ENCODE measurements around the gene MAD2L2. TPM values are rescaled to one million over a fixed set of nuclear protein-coding genes. Genes with fewer than 3 reads are reported as not detected.

MAD2L2 gene
- polyA plus RNA-seq, 1 donor from 2014 or later, result 49.1 TPM

DNA sequence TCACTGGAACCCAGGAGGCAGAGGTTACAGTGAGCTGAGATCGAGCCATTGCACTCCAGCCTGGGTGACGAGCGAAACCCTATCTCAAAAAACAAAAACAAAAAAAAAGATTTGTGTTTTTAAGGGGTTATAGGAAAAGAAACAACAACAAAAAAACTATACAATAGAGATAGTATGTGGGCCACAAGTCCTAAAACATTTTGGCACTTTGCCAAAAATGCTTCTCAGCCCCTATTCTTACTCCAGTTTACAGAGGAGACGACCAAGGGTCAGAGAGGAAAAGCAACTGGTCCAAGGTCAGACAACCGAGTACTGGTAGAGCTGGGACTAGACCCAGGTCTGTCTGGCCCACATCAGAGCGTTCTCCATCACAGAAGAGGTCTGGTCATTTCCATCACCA, 23.3 kb downstream of the MAD2L2 start:
- Mint-ChIP-seq H3K4me3 (peak overlapping the region in 1 of 4 donors; percentile 57), H3K36me3 (peaks cover 7% of the 10 kb centered on the region), H3K27me3 (no peaks in the 10 kb centered on the region), H3K4me1 (peaks cover 0 to 8% (median 4%) of the 10 kb centered on the region in 3 donors), H3K9me3 (no peaks in the 10 kb centered on the region), H3K27ac (no peak overlapping the region)

DNA sequence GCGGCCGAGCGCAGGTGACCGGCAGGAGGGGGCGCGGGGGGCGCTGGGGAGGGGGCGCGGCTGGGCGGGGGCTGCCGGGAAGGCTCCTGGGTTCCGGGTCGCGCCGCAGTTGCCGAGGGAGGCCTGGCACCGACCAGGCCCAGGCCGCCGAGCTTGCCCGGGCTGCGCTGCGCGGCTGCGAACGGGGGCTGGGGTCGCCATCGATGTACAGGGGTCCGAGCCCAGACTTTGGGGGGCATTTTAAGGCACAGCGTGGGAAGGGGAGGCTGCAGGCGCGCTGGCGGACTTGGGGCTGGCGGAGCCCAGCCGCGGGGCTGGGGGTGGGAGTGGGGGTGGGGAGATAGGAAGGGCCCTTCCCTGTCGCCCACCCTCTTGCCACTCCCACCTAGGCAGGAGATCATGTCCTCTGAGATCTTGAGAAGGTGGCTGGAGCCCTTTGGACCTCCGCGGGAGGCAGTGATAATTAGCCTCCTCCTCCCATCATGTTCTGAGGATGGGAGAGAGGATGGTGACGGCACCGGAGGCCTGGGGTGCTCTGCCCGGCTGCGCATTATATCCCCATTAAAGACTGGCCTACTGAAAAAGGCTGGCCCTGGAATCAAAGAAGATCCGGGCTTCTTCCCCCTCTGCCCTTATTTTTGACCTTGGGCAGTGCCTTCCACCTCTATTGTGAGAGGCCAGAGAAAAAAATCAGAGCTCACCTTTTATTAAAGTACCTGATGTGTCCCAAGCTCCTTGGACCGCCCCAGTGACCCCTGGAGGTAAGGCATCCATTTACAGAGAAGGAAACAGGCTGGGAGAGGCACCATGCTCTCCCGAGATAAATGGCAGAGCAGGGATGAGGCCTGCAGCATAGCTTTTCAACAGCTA, 25.8 kb downstream of the MAD2L2 start:
- Mint-ChIP-seq H3K27me3 (peaks cover 1% of the 10 kb centered on the region), H3K4me1 (peaks cover 0 to 19% (median 11%) of the 10 kb centered on the region in 3 donors), H3K4me3 (peak overlapping the region; percentile 67 to 91 (median 85)), H3K27ac (peak overlapping the region in 1 of 3 donors; percentile 81), H3K36me3 (peaks cover 5% of the 10 kb centered on the region), H3K9me3 (no peaks in the 10 kb centered on the region)

DNA sequence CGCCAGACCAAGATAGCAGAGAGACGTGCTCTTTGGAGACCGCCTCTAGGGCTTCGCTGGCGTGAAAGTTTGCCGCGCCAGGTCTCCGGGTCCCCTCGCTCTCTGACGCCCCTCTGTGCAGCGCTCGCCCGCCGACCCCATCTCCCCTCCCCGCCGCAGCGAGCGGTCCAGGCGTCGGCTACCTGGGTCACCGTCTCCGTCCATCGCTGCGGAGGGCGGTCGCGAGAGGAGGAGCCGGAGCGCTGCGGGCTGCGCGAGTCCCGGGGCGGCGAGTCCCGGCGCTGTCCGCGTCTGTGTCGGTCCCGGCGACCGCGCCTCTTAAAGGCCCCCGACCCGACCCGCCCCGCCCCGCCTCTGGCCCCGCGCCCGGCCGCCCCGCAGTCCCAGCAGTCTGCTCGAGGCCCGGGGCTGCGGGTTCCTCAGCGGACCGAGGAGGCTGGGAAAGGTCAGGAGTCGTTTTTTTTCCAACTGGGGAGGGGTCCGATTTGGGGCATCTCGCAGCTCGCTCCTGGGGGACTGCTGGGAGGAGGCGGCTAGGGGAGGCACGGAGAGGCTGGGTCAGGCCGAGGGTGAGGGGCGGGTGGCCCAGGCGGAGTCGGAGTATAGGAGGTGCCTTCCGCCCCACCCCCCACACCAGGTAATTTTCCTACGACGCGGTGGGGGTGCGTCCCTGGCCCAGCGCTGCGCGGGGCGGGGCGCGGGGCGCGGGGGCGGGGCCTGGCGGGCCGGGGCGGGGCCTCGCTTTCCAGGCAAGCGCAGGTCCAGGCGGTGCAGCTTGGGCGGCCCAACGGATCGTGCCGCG, 26.6 kb downstream of the MAD2L2 start, which contains the start of the genes FBXO2 and FBXO44:
Gene FBXO2, minus strand, starts transcription at position 293 of the 802 bp plus-strand sequence. Its CDS starts 89 bp downstream, at position 204.
Gene FBXO44, plus strand, starts transcription at position 741 of the 802 bp plus-strand sequence. CDS start 959 bp downstream, outside the sequence.
- Mint-ChIP-seq H3K27me3 (peaks cover 1% of the 10 kb centered on the region), H3K4me1 (peaks cover 0 to 26% (median 16%) of the 10 kb centered on the region in 3 donors), H3K4me3 (peak within 1 kb of the TSS; percentile 67 to 91 (median 85)), H3K9me3 (no peaks in the 10 kb centered on the region), H3K27ac (peak within 1 kb of the TSS; percentile 50 to 81 (median 59)), H3K36me3 (peaks cover 1% of the 10 kb centered on the region)

DNA sequence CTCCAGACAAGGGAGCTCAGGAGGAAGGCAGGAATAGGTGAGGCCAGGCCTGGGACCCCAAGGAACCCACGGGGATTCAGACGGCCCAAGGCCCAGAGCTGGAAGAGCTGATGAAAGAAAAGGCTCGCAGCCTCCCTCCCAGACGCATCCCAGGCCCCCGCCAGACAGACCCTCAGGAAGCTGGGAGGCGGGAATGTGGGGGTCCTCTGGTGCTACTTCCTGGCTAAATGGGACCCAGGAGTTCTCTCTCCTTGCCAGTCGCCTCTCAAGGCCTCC, 27.1 kb downstream of the MAD2L2 start:
- Mint-ChIP-seq H3K9me3 (no peaks in the 10 kb centered on the region), H3K4me3 (peak overlapping the region in 3 of 4 donors; percentile 67 to 87 (median 83)), H3K4me1 (peaks cover 0 to 27% (median 18%) of the 10 kb centered on the region in 3 donors), H3K36me3 (peaks cover 1% of the 10 kb centered on the region), H3K27me3 (peaks cover 1% of the 10 kb centered on the region), H3K27ac (peak overlapping the region in 2 of 3 donors; percentile 25 to 59)

DNA sequence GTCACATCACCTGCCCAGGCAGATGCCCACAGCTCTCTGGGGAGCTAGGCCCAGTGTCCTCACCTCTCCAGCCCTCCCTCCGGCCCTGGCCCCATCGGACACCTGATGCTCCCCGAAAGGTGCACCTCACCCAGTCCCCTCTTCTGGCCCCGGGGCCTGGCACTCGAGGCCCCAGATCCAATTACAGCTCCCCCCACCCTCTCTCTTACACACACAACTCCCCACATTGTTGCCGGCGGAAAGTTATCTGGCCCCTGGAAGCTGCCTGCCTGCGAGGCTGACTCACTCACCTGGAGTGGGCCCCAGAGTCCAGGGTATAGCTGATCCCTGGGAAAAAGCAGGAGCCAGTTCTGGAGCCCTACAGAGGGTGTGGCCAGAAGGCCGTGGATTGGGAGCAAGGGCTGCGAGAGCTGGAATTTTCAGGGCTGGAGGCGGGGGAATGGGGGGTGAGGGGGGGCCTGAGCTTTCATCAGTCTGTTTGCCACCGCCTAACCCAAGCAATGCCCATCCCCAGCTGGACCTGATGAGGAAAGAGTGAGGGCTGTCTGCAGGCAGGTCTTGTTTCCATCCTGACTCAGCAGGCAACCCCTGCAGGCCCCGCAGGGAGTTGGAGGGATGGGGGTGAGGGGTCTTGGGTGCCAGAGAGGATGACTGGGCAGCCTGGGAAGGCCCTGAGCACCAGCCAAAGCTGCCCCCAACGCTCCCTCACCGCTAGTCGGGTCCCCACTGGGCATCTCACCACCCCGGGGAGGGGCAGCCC, 27.7 kb downstream of the MAD2L2 start:
- peak overlapping the region in 1 of 3 donors; percentile 92 for H3K27ac Mint-ChIP-seq

DNA sequence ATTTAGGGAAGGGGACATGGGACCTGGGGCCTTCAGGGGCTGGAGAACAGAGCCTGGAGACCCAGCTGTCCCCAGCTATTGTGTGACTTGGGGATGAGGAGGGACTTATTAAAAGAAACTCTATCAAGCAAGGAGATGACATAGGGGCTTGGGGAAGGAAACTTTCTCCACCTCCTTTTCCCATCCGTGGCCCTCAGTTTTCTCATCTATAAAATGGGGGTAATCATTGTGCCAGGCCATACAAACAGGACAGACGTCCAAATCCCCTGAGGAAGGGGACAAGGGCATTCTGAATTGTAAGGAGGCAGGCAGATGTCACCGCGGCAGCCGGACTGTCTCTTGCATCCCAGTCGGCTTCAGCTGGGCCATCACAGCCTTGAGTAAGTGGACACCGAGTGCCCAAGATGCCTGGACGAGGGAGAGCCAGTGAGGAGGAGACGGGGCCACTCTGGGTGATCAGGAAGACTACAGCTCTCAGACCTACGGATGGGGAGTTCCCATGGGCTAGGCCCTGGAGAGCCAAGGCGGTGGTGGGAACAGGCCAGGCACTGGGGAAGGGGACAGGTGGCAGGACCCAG, 28.7 kb downstream of the MAD2L2 start:
- Mint-ChIP-seq H3K4me1 (peaks cover 0 to 27% (median 18%) of the 10 kb centered on the region in 3 donors), H3K27ac (peak overlapping the region in 2 of 3 donors; percentile 23 to 92), H3K36me3 (peaks cover 1% of the 10 kb centered on the region), H3K27me3 (peaks cover 1% of the 10 kb centered on the region), H3K4me3 (peak overlapping the region in 3 of 4 donors; percentile 73 to 84 (median 83)), H3K9me3 (no peaks in the 10 kb centered on the region)

More for the DNA sequence above, 27.7 kb downstream of the MAD2L2 start:
- peak overlapping the region in 3 of 4 donors; percentile 83 to 87 (median 84) for H3K4me3 Mint-ChIP-seq
- peaks cover 0 to 27% (median 18%) of the 10 kb centered on the region in 3 donors for H3K4me1 Mint-ChIP-seq
- H3K27me3 Mint-ChIP-seq, result peaks cover 1% of the 10 kb centered on the region
- peaks cover 1% of the 10 kb centered on the region for H3K36me3 Mint-ChIP-seq
- H3K9me3 Mint-ChIP-seq, result no peaks in the 10 kb centered on the region

DNA sequence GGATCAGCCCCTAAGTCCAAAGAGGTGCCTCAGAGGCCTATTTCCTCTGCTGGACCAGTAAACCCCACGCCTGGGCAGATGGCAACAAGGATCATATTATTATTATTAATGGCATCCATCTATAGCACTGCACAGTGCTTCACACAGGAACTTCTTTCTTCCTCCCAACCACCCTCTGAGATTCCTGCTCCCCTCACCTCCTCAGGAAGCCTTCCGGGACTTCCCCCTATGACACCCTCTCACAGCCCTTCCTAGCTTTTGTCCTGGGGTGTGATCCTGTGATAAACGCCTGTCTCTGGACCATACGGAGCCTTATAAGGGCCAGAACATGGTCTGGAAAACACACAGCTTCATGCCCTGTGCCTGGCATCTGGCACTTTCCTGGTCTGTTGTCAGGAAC, 29.9 kb downstream of the MAD2L2 start:
- H3K9me3 Mint-ChIP-seq, result no peaks in the 10 kb centered on the region
- H3K4me1 Mint-ChIP-seq, result peaks cover 0 to 26% (median 18%) of the 10 kb centered on the region in 3 donors
- peaks cover 1% of the 10 kb centered on the region for H3K27me3 Mint-ChIP-seq
- peak overlapping the region; percentile 74 to 94 (median 84) for H3K4me3 Mint-ChIP-seq
- peaks cover 1% of the 10 kb centered on the region for H3K36me3 Mint-ChIP-seq
- peak overlapping the region in 2 of 3 donors; percentile 19 to 90 for H3K27ac Mint-ChIP-seq

DNA sequence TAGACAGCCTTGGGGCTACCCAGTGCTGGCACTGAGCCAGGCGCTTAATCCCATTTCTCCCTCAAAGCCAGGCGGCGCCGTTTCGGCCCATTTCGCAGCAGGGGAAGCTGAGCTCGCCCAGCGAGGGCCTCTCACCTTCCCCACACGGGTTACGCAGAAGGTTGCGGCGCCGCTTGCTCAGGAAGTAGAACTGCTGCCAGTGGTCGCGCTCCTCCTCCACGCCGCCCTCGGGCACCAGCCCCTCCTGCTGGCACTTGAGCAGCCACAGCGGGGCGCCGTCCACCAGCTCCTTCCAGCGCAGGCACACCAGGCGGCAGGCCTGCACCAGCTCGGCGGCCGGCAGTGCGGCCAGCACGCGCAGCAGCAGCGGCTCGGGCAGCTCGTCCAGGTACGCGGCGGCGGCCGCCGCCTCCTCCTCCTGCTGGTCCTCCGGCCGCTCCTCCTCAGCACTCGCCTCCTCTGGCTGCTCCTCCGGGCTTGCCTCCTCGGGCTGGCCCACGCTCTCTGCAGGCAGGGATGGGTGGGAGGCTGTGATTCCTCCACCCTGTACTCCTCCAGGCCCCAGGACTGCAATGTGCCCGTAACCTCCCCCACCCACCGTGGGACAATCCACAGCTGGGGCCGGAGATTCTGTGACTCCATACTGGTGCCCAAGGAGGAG, 30.5 kb downstream of the MAD2L2 start:
- Mint-ChIP-seq H3K9me3 (no peaks in the 10 kb centered on the region), H3K4me3 (peak overlapping the region; percentile 74 to 94 (median 84)), H3K4me1 (peaks cover 0 to 23% (median 18%) of the 10 kb centered on the region in 3 donors), H3K27me3 (peaks cover 1% of the 10 kb centered on the region), H3K27ac (peak overlapping the region in 2 of 3 donors; percentile 19 to 90), H3K36me3 (peaks cover 1% of the 10 kb centered on the region)

DNA sequence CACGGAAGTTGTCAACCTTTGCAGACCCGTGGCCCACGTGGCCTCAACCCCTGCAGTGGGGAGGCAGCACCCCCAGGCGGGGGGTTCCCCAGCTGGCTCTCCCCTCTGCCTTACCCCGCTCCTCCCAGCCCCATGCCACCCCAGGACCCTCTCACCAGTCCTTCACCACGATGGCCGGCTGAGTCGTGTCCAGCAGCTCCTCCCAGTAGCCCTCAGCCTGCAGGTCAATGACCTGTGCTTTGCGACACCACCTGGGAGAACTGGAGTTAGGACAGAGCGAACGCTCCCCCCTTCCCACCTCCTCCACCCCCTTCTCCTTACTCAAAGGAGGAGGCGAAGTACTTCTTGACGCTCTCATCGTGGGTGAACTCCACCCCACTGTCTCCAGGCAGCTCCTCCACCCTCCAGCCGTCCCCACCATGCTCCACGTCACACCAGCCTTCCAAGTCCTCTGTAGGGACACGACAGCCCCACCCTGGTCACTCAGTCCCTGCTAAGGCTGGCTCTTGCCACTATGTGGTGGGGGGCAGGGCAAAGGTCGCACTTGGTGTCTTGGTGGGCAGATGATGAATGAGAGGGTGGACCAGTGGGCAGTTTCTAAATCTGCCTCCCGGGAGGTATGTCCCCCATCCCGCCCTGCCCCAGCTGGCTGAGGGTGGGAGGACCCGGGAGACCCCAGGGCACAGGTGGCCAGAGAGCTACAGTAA, 31.2 kb downstream of the MAD2L2 start:
- peak overlapping the region; percentile 57 to 90 (median 66) for H3K4me3 Mint-ChIP-seq
- H3K36me3 Mint-ChIP-seq, result peaks cover 1% of the 10 kb centered on the region
- no peak overlapping the region for H3K27ac Mint-ChIP-seq
- H3K4me1 Mint-ChIP-seq, result peaks cover 0 to 22% (median 18%) of the 10 kb centered on the region in 3 donors
- H3K9me3 Mint-ChIP-seq, result no peaks in the 10 kb centered on the region
- H3K27me3 Mint-ChIP-seq, result peaks cover 1% of the 10 kb centered on the region

DNA sequence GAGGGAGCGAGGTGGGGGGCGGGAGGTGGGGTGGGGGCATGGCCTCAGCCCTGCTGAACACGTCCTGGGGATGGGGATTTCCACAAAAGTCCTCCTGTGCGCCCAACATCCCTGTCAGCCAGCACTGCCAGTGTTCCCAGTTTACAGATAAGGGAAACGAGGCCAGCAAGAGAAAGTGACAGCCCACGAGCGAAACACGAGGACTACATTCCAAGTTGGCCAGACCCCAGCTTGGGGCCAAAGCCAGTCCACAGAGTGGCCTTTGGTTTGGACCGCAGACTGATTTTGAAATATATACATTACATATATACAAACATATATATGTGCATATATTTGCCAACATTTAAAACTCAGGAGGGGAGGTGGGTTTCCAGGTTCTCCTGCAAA, 31.7 kb downstream of the MAD2L2 start:
- H3K27ac Mint-ChIP-seq, result no peak overlapping the region
- peaks cover 1% of the 10 kb centered on the region for H3K36me3 Mint-ChIP-seq
- H3K4me3 Mint-ChIP-seq, result peak overlapping the region in 2 of 4 donors; percentile 18 to 59
- H3K4me1 Mint-ChIP-seq, result peaks cover 0 to 22% (median 18%) of the 10 kb centered on the region in 3 donors
- peaks cover 1% of the 10 kb centered on the region for H3K27me3 Mint-ChIP-seq
- no peaks in the 10 kb centered on the region for H3K9me3 Mint-ChIP-seq

DNA sequence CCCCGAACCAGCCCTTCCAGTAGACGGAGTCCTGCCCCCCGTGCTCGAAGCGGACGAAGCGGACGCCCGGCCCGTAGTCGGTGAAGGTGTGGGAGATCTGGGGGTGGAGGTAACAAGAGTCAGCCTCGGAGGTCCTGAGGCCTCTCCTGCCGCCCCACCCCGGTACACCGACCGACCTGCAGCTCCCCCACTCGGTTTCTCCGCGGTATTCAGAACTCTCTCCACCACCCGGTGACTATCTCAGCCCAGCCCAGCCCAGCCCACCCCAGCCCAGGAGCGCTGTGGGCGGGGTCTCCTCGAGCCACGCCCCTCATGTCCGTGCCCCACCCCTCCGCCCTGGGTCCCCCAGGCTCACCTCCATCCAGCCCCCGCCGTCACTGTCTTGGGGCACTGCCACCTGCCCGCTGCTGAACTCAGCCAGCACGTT, 32.2 kb downstream of the MAD2L2 start:
- Mint-ChIP-seq H3K27ac (peak overlapping the region in 1 of 3 donors; percentile 23), H3K36me3 (peaks cover 1% of the 10 kb centered on the region), H3K4me3 (peak overlapping the region; percentile 12 to 72 (median 48)), H3K4me1 (peaks cover 0 to 22% (median 18%) of the 10 kb centered on the region in 3 donors), H3K27me3 (peaks cover 1% of the 10 kb centered on the region), H3K9me3 (no peaks in the 10 kb centered on the region)

DNA sequence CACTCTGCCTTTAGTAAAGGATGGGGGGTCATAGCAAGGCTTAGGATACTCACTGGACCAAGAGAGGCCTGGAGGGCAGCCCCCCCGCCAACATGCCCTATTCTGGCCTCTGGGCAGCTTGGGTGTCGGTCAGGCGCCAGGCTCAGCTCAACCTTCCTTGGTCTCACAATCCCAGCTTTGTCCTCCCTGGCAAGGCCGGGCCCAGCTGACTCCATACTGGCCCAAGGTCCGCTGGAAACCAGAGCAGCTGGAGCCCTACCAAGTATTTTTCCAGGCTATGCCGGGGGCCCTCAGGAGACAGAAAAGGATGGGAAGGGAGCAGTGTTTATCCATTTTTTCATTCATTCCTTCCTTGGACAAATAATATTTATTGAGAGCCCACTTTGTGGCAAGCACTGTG, 32.9 kb downstream of the MAD2L2 start:
- Mint-ChIP-seq H3K36me3 (peaks cover 1% of the 10 kb centered on the region), H3K4me3 (no peak overlapping the region), H3K4me1 (peaks cover 0 to 22% (median 18%) of the 10 kb centered on the region in 3 donors), H3K27me3 (peaks cover 1% of the 10 kb centered on the region), H3K27ac (peak overlapping the region in 1 of 3 donors; percentile 85), H3K9me3 (no peaks in the 10 kb centered on the region)

DNA sequence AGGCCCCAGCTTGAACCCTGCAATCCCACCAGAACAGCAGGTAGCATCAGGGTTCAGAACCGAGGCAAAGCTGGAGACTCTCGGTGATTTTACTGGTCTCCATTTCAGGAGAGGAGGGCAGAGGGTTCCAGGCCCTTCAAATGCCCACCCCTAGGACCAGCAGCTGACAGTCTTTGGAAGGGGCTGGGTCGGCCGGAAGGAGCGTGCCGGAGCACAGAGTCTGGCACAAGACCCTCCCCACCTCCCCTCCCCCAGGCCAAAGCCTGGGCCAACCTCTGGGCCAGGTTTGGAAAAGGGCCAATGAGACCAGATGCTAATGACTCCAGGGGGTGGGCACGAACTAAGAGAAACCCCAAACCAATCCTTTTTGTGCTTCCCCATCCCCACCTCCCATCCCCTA, 33.6 kb downstream of the MAD2L2 start:
- Mint-ChIP-seq H3K27ac (no peak overlapping the region), H3K36me3 (peaks cover under 1% of the 10 kb centered on the region), H3K4me3 (no peak overlapping the region), H3K4me1 (peaks cover 0 to 21% (median 16%) of the 10 kb centered on the region in 3 donors), H3K9me3 (no peaks in the 10 kb centered on the region), H3K27me3 (peaks cover 1% of the 10 kb centered on the region)

Data from IgD-negative memory B cell (primary cell).